HepG2 (cell line): ENCODE data around the gene PTPRN. TPM values are rescaled to one million over a fixed set of nuclear protein-coding genes. Genes with fewer than 3 reads are reported as not detected.
A peak's percentile ranks its signal among the peaks of the same experiment; 100 is the strongest.

Experiments
- EED ChIP-seq: sonication (generic); formaldehyde crosslinking; IDR thresholded peaks from 2 replicates; pipeline ENCODE4 v1.5.0; 2020; ENCODE audit warnings: mild to moderate bottlenecking, missing genetic modification reagents
- GZF1 ChIP-seq: sonication (generic); formaldehyde crosslinking; IDR thresholded peaks from 2 replicates; pipeline ENCODE4 v1.5.1; 2020; ENCODE audit warnings: mild to moderate bottlenecking, missing genetic modification reagents
- HNF4G ChIP-seq, 2 experiments: sonication (generic) in 1 of 2; formaldehyde crosslinking in 1 of 2; IDR thresholded peaks; 2 replicates each; pipeline versions ENCODE4 v1.4.0 to v1.6.1; 2011 to 2020; ENCODE audit warnings: borderline replicate concordance in 2 of 2, low read depth in 2 of 2, mild to moderate bottlenecking in 2 of 2, low read length in 1 of 2, missing genetic modification reagents in 1 of 2, moderate library complexity in 1 of 2
- HOXA5 ChIP-seq: sonication (generic); formaldehyde crosslinking; IDR thresholded peaks from 2 replicates; pipeline ENCODE4 v1.4.0; 2020; ENCODE audit warnings: missing genetic modification reagents
- IKZF4 ChIP-seq: sonication (generic); formaldehyde crosslinking; IDR thresholded peaks from 2 replicates; pipeline ENCODE4 v1.5.1; 2020; ENCODE audit warnings: borderline replicate concordance, mild to moderate bottlenecking, low read depth, missing genetic modification reagents; ENCODE audit errors: not compliant biosample characterization
- JARID2 ChIP-seq: sonication (generic); formaldehyde crosslinking; IDR thresholded peaks from 2 replicates; pipeline ENCODE4 v1.8.1; 2023; ENCODE audit warnings: missing genetic modification reagents, inconsistent platforms; ENCODE audit not compliant: insufficient replicate concordance
- LCORL ChIP-seq, 2 experiments: fragments of 450-650 bp in 1 of 2; sonication (generic) in 1 of 2; formaldehyde crosslinking in 1 of 2; IDR thresholded peaks; 2 replicates each; pipeline versions ENCODE4 v1.5.0 to v1.6.1; 2017 to 2020; ENCODE audit warnings: antibody characterized with exemption in 1 of 2, missing genetic modification reagents in 1 of 2
- MAZ ChIP-seq, 2 experiments: sonication (generic) in 1 of 2; formaldehyde crosslinking in 1 of 2; IDR thresholded peaks; 2 replicates each; pipeline versions ENCODE4 v1.5.0 to v1.6.1; 2012 to 2020; ENCODE audit warnings: low read depth in 2 of 2, mild to moderate bottlenecking in 2 of 2, borderline replicate concordance in 1 of 2, improper control_type of control experiment in 1 of 2, low read length in 1 of 2, missing genetic modification reagents in 1 of 2, moderate library complexity in 1 of 2
- ZNF12 ChIP-seq: sonication (generic); formaldehyde crosslinking; IDR thresholded peaks from 2 replicates; pipeline ENCODE4 v1.5.0; 2020; ENCODE audit warnings: missing genetic modification reagents
- ZNF446 ChIP-seq: sonication (generic); formaldehyde crosslinking; IDR thresholded peaks from 2 replicates; pipeline ENCODE4 v1.5.0; 2020; ENCODE audit warnings: mild to moderate bottlenecking, missing genetic modification reagents
- ZNF761 ChIP-seq: sonication (generic); formaldehyde crosslinking; conservative IDR thresholded peaks from 2 replicates; pipeline ENCODE4 v1.4.0; 2020; ENCODE audit warnings: mild to moderate bottlenecking, missing genetic modification reagents
- ZNF781 ChIP-seq: sonication (generic); formaldehyde crosslinking; IDR thresholded peaks from 2 replicates; pipeline ENCODE4 v1.5.1; 2020; ENCODE audit warnings: borderline replicate concordance, mild to moderate bottlenecking, missing genetic modification reagents; ENCODE audit errors: not compliant biosample characterization
- polyA plus RNA-seq, 8 experiments: library from polyadenylated mRNA; depleted of rRNA in 3 of 8; stranded (reverse) in 7 of 8; unstranded in 1 of 8; fragments of >200 nt; fragmentation: Illumina TruSeq in 4 of 8; extraction: Trizol in 4 of 8; gene quantifications; 2 replicates each; pipeline versions ENCODE4 v1.2.1 to v1.2.3, GENCODE V29; 2011 to 2016; ENCODE audit warnings: low read depth in 4 of 8, missing spikeins in 1 of 8, mixed read lengths in 1 of 8; ENCODE audit not compliant: insufficient read depth in 1 of 8
- total RNA-seq, 5 experiments: library from RNA; depleted of rRNA; stranded (reverse); fragments of >200 nt; fragmentation: Illumina TruSeq; extraction: Trizol; gene quantifications; 2 replicates each; pipeline ENCODE4 v1.2.3, GENCODE V29; 2016; ENCODE audit warnings: low read depth in 1 of 5
- TF ChIP-seq, protein P1 (sequence below): IDR thresholded peaks from 2 replicates; pipeline ENCODE4 v1.6.1; 2016; ENCODE audit warnings: control low read depth
- TF ChIP-seq, protein P2 (sequence below): sonication (generic); formaldehyde crosslinking; IDR thresholded peaks from 2 replicates; pipeline ENCODE4 v1.8.0; 2022; ENCODE audit warnings: mild to moderate bottlenecking, missing genetic modification reagents, borderline replicate concordance
- TF ChIP-seq, protein P3 (sequence below): sonication (generic); formaldehyde crosslinking; IDR thresholded peaks from 2 replicates; pipeline ENCODE4 v1.4.0; 2020; ENCODE audit warnings: missing genetic modification reagents
- TF ChIP-seq, protein P4 (sequence below): sonication (generic); formaldehyde crosslinking; IDR thresholded peaks from 2 replicates; pipeline ENCODE4 v1.8.0; 2023; ENCODE audit warnings: mild to moderate bottlenecking, missing genetic modification reagents
- TF ChIP-seq, protein P5 (sequence below): sonication (generic); formaldehyde crosslinking; IDR thresholded peaks from 2 replicates; pipeline ENCODE4 v1.4.0; 2020; ENCODE audit warnings: missing genetic modification reagents, borderline replicate concordance

PTPRN gene
- total and polyA plus RNA-seq, 2 of the 13 experiments (the other 11 are each of a cell fraction or from before 2014, with no cell fraction given): 0.26 TPM; not detected in 1

DNA sequence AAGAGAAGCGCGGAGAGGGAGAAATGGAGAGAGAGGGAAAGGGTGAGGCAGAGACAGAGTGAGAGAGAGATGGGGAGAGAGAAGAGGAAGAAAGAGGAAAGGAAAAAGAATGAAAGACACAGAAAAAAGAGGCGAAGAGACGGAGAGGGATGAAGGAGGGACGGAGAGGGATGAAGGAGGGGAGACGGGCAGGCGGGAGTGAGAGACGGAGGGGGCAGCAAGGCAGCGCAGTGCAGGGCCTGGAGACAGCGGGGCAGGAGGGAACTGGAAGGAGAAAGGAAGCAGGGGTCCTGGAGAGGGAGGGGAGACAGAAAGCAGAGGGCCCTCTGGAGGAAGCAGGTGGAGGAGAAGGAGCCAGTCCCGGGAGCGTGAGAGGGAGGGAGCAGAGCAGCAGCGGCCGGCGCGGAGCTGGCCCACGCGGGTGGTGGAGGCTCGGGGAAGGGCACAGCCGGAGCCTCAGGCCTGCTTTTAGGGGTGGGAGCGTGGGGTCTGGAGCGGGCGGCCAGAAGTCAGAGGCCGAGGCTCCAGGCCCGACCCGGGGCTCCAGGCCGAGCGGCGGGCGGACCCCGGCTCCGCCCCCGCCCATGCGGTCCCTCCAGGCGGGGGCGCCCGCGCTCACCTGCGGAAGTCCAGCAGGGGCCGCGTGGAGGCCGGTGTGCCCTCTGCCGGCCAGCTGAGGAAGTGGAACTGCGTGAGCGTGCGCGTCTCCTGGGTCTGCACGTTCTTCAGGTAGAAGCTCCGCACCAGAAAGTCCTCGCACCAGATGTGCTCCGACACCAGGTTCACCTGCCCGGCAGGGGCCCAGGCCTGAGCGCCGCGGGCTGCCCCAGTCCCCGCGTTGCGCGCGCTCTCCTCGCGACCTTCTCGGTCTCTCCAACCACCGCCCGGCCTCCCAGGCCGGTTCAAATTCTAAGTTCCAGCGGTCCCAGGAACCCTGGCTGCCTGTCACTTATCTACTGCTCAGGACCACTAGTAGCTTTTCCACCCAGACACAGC is 14.5 kb downstream of the PTPRN start (continued):
- TF ChIP-seq, protein P1, sequence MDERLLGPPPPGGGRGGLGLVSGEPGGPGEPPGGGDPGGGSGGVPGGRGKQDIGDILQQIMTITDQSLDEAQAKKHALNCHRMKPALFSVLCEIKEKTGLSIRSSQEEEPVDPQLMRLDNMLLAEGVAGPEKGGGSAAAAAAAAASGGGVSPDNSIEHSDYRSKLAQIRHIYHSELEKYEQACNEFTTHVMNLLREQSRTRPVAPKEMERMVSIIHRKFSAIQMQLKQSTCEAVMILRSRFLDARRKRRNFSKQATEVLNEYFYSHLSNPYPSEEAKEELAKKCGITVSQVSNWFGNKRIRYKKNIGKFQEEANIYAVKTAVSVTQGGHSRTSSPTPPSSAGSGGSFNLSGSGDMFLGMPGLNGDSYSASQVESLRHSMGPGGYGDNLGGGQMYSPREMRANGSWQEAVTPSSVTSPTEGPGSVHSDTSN (CRISPR knock-in tag): no peak
- TF ChIP-seq LCORL (IDR thresholded peaks at IDR 0.05) (no peak), LCORL (CRISPR knock-in tag; IDR thresholded peaks at IDR 0.05) (peak; percentile 84; the same call in 1 of the 2 replicates), HOXA5 (CRISPR knock-in tag) (peak; percentile 39; the same call in 1 of the 2 replicates), GZF1 (CRISPR knock-in tag) (no peak), ZNF781 (CRISPR knock-in tag) (peak; percentile 27), ZNF446 (CRISPR knock-in tag) (no peak), HNF4G (IDR thresholded peaks at IDR 0.05; ENCODE audit: borderline replicate concordance, low read depth, low read length) (peak; percentile 59; the same call in 1 of the 2 replicates), HNF4G (CRISPR knock-in tag; IDR thresholded peaks at IDR 0.05; ENCODE audit: borderline replicate concordance, low read depth) (0 out of 2 replicates have a peak, but pooled peaks have one; percentile 63), ZNF761 (CRISPR knock-in tag) (peak; percentile 95), EED (CRISPR knock-in tag) (peak; percentile 78), IKZF4 (peak; percentile 67), ZNF12 (peak; percentile 26; the same call in 1 of the 2 replicates), JARID2 (CRISPR knock-in tag) (no peak), MAZ (IDR thresholded peaks at IDR 0.05; ENCODE audit: borderline replicate concordance, low read depth, low read length) (peak; percentile 95), MAZ (CRISPR knock-in tag; IDR thresholded peaks at IDR 0.05; ENCODE audit: low read depth) (peak; percentile 98)
- TF ChIP-seq, protein P2, sequence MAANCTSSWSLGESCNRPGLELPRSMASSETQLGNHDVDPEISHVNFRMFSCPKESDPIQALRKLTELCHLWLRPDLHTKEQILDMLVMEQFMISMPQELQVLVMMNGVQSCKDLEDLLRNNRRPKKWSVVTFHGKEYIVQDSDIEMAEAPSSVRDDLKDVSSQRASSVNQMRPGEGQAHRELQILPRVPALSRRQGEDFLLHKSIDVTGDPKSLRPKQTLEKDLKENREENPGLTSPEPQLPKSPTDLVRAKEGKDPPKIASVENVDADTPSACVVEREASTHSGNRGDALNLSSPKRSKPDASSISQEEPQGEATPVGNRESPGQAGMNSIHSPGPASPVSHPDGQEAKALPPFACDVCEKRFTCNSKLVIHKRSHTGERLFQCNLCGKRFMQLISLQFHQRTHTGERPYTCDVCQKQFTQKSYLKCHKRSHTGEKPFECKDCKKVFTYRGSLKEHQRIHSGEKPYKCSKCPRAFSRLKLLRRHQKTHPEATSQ (CRISPR knock-in tag): 0 out of 2 replicates have a peak, but pooled peaks have one; percentile 73
- TF ChIP-seq, protein P3, sequence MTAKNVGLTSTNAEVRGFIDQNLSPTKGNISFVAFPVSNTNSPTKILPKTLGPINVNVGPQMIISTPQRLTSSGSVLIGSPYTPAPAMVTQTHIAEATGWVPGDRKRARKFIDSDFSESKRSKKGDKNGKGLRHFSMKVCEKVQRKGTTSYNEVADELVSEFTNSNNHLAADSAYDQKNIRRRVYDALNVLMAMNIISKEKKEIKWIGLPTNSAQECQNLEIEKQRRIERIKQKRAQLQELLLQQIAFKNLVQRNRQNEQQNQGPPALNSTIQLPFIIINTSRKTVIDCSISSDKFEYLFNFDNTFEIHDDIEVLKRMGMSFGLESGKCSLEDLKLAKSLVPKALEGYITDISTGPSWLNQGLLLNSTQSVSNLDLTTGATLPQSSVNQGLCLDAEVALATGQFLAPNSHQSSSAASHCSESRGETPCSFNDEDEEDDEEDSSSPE (CRISPR knock-in tag): peak; percentile 73
- TF ChIP-seq, protein P4, sequence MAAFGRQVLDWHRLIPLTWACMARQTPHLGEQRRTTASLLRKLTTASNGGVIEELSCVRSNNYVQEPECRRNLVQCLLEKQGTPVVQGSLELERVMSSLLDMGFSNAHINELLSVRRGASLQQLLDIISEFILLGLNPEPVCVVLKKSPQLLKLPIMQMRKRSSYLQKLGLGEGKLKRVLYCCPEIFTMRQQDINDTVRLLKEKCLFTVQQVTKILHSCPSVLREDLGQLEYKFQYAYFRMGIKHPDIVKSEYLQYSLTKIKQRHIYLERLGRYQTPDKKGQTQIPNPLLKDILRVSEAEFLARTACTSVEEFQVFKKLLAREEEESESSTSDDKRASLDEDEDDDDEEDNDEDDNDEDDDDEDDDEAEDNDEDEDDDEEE (CRISPR knock-in tag): peak; percentile 63; the same call in 1 of the 2 replicates
- TF ChIP-seq, protein P5, sequence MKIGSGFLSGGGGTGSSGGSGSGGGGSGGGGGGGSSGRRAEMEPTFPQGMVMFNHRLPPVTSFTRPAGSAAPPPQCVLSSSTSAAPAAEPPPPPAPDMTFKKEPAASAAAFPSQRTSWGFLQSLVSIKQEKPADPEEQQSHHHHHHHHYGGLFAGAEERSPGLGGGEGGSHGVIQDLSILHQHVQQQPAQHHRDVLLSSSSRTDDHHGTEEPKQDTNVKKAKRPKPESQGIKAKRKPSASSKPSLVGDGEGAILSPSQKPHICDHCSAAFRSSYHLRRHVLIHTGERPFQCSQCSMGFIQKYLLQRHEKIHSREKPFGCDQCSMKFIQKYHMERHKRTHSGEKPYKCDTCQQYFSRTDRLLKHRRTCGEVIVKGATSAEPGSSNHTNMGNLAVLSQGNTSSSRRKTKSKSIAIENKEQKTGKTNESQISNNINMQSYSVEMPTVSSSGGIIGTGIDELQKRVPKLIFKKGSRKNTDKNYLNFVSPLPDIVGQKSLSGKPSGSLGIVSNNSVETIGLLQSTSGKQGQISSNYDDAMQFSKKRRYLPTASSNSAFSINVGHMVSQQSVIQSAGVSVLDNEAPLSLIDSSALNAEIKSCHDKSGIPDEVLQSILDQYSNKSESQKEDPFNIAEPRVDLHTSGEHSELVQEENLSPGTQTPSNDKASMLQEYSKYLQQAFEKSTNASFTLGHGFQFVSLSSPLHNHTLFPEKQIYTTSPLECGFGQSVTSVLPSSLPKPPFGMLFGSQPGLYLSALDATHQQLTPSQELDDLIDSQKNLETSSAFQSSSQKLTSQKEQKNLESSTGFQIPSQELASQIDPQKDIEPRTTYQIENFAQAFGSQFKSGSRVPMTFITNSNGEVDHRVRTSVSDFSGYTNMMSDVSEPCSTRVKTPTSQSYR (CRISPR knock-in tag): no peak
